ENCODE measurements around the gene NAXE.
"Not testable (repeated sequence)": the region's sequence is repeated elsewhere in the genome, so short reads cannot be mapped to it uniquely, and the experiment has no call there.

NAXE gene

DNA sequence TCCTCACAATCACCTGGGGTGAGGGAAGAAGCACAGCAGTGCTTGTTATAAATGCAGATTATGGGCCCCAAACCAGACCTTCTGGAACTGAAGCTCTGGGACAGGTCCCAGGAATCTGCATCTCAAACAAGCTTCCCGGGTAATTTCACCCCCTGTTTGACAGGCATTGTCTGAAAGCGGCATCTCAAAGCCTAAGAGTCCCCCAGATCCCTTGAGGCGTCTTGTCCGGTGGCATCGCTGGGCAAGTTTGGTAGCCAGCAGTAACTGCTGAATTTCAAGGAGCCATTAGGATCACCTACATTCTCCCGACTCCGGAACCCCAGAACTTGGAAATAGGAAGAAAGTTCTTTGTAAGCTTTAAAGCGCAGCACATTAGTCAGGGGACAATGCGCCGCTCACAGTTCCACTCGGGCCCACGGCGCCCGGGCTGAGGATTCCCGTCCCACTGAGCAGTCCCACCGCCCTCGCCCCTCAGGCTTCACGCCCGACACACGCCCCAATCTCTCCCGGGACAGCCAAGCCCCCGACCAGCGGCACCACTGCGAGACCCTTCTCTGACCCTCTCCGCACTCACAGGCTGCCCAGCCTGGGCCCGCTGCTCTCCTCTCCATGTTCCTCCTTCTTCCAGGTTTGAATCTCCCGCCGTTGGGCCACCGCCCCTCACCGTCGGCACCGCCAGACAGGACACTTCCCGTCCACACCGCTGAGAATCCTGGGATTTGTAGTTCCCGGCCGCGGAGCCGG, 19.5 kb upstream of the NAXE start, which contains the start of gene IQGAP3:
Gene IQGAP3, minus strand, starts transcription at position 647 of the 744 bp plus-strand sequence. Its CDS starts 36 bp downstream, at position 611.
- DNase-seq: peak; percentile 72

DNA sequence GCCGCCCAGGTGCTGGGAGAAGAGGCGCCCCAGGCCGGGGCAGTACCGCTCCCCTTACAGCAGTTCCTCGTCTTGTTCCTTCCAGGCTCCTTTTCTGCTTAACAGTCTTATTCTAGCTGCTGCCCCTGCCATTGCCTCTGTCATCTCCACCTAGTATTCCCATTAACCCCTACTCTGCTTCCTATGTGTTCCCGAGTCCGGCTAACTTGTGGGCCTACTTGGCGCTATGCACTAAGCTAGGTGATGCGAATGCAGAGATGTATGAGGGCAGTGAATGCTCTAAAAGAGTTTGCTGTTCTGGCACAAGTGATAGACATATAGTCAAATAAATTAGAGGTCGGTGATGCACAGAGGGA, 18.9 kb upstream of the NAXE start:
- DNase-seq: no peak

- no peak for DNase-seq
Observed at GRCh38 chr1:156574039-156574633, 17.4 kb upstream of the NAXE start.

GRCh38 chr1:156577550-156577949, 14.0 kb upstream of the NAXE start:
- no peak for DNase-seq

DNA sequence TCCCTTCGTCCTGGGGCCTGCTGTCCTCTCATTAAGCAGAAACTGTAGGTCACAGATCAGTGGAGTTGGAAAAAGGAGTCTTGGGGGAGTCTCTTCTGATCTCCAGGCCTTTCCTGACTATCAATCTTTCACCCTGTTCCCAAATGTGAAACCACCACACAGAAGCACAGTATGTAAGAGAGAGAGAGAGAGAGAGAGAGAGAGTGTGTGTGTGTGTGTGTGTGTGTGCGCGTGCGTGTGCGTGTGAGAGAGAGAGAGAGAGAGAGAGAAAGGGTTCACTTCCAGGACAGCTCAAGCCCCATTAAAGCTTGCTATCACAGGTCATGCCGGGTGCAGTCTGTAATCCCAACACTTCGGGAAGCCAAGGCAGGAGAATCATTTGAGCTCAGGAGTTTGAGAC, 13.5 kb upstream of the NAXE start:
- no peak for DNase-seq

- no peak for DNase-seq
Observed at GRCh38 chr1:156579472-156579871, 12.1 kb upstream of the NAXE start, which contains the start of gene TTC24. TTC24 (plus strand) TSS chr1:156579723; CDS start chr1:156581365, 1,642 bp downstream.

DNA sequence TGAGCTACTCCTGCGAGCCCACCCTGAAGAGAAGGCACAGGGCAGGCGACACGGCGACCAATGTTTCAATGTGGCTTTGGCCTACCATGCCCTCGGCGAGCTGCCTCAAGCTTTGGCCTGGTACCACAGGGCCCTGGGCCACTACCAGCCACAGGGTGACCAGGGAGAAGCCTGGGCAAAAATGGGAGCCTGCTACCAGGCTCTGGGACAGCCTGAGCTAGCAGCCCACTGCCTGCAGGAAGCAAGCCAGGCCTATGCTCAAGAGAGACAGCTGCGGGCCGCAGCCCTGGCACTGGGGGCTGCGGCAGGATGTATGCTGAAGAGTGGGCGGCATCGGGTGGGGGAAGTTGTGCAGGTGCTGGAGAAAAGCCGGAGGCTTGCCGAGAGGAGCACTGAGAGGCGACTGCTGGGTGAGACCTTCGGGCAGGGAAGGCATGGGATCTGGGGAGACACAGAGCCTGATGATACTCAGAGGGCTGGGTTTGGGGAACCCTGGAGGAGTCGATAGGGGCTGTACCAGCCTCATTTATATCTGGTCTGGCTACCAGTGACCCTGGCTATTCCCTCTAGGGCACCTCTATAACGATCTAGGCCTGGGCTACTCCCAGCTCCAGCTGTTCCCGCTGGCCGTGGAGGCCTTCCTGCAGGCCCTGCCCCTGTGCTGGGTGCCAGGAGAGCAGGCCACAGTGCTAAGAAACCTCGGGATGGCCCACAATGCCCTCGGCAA, 9.8 kb upstream of the NAXE start:
- peak; percentile 57 for DNase-seq

GRCh38 chr1:156582388-156583017, 9.1 kb upstream of the NAXE start:
- DNase-seq: peak; percentile 28

DNA sequence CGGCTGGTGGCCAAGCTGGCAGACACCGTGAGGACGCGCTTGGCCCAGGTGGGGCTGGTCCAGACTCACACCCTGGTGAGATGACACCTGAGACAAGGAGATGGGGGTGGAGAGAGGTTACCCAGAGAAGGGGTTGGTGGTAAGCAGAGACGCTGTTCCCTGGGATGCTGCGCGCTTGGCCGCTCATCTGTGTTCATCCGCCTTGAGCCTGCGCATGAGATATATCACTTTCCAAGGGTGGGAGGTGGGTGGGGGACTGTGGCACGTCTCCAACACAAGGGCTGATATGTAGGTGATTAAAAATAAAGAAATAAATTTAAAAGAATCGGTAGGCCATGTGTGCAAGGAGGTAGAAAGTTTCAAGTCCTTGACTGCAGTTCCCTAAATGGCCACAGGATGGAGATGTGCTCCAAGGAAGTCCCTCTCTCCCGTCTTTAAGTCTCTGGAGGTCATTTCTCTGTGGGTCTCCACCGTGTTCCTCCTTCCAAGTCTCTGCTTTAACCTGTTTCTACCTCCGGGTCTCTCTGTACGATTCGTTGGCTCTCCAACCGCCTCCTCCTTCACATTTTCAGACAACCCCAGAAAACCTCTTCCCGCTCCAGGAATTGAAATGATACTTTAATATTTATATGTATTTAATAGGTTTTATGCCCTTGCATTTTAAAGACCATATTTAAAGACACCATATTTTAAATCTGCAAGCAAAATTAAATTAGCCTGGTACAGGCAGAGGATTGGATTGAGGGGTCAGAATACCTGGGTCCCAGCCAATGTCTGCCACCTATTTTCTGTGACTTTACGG, 7.6 kb upstream of the NAXE start:
- peak; percentile 57 for DNase-seq

GRCh38 chr1:156584813-156585212, 6.8 kb upstream of the NAXE start:
- DNase-seq: no peak

- DNase-seq: no peak
Observed at GRCh38 chr1:156586323-156586722, 5.3 kb upstream of the NAXE start.

DNA sequence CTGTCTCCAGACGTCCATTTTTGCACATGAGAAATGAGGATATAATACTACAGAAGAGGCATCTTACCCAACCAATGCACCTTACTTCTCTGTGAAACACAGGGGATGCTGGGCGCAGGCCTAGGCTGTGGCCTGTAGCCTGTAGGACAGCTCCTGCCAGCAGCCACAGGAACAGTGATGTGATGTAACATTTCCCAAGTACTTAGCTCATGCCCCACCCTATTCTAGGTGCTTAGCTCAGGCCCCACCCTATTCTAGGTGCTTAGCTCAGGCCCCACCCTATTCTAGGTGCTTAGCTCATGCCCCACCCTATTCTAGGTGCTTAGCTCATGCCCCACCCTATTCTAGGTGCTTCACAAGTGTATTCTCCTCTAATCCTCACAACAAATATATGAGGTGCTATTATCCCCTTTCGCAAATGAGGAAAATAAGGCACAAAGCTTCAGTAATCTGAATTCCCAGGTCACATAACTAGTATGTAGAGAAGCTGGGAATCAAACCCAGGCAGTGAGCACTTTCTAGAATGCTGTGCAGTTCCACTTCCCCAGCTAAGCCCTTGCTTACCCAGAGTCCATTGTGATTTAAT, 4.6 kb upstream of the NAXE start:
- no peak for DNase-seq

DNA sequence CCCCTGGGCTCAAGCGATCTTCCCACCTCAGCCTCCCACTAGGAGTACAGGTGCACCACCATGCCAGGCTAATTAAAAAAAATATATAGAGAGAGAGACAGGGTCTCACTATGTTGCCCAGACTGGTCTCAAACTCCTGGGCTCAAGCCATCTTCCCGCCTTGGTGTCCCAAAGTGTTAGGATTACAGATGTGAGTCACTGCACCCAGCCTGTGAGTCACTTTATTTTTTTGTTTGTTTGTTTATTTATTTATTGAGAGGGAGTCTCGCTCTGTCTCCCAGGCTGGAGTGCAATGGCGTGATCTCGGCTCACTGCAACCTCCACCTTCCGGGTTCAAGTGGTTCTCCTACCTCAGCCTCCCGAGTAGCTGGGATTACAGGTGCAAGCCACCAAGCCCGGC, 3.6 kb upstream of the NAXE start:
- not testable (repeated sequence) for DNase-seq

GRCh38 chr1:156589546-156589945, 2.0 kb upstream of the NAXE start:
- DNase-seq: no peak

GRCh38 chr1:156590326-156591180, 1.0 kb upstream of the NAXE start:
- DNase-seq: no peak

- no peak for DNase-seq
Observed at GRCh38 chr1:156591181-156591431, 470 bp upstream of the NAXE start.

- no peak for DNase-seq
Observed at GRCh38 chr1:156592158-156592909, 758 bp downstream of the NAXE start.

DNA sequence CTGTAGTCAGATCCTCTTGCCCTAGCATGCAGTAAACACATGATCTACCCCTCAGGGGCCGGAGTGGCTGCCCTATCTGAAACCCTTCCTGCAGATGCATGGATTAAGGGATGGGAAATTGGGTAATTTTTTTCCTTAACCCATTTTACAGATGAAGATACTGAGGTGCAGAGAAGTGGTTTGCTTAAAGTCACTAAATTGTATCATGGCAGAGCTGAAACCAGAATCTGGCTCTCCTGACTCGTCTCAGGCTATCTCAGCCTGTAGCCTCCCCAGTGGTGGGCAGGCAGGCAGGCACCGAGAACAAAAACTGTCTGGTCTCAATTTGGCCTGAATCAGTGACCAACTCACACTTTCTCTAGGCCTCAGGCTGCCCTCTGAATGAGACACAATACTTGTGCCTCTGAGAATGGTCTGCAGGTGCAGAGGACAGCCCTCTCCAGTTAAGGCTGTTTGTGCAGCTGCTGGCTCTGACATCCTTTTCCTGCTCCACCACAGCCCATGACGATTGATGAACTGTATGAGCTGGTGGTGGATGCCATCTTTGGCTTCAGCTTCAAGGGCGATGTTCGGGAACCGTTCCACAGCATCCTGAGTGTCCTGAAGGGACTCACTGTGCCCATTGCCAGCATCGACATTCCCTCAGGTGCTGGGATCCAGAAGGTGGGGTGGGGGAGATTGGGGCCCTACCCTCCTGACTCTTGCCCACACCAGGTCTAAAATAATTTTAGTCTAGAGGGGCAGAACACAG, 1.5 kb downstream of the NAXE start:
- no peak for DNase-seq

DNA sequence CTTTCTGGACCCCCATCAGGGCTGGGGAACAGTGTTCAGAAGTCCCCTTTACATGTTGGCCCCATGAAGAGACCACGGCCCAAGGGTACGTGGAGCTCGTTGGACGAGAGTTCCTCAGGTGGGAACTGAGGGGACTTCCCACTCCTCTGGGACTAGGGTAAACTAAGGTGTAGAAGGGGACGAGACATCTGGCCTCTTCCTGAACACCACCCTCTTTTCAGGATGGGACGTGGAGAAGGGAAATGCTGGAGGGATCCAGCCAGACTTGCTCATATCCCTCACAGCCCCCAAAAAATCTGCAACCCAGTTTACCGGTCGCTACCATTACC, 2.0 kb downstream of the NAXE start:
- no peak for DNase-seq

DNA sequence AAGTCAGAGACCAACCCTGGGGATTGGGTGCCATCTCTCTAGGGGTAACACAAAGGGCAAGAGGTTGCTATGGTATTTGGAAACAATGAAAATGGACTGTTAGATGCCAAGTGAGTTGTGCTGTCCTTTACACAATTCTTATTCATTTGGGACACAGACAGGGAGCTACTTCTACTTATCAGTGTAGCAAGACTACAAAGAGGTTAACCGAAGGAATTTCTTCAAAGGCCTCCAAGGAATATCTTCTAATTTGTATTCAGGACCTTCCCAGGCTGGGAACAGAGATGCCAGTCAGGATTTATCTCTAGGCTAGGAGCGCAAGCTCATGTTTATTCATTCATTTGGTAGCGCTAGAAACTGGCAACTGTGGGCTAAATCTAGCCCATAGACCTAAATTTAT, 2.6 kb downstream of the NAXE start:
- no peak for DNase-seq

Measured in activated T-cell treated with anti-CD3 and anti-CD28 coated beads, Interleukin-2, amount 50 U/mL, for 1 hour (primary cell).